K562 (cell line): ENCODE data around the gene RARA. TPM values are rescaled to one million over a fixed set of nuclear protein-coding genes. Genes with fewer than 3 reads are reported as not detected.

Source experiments
- ATAC-seq: fragments of 200-7000 bp; cut with Tn5 transposase; 3 replicates; pipeline ENCODE4 v1.9.1; 2020; ENCODE audit warnings: moderate library complexity
- BruUV-seq: library from RNA; stranded (reverse); fragments of 400-500 nt; replicated peaks from 2 replicates; lab custom pipeline; 2021; lab: Mats Ljungman, UMichigan
- CTCF ChIA-PET: fragments of 300-600 bp; formaldehyde crosslinking; extraction: SDS; loops from one replicate; lab custom pipeline; 2021; ENCODE audit warnings: low intra/inter-chr PET ratio; lab: Yijun Ruan, JAX
- POLR2A ChIA-PET: fragments of 300-600, 350-650 bp; sonication (Branson Sonifier 250); formaldehyde crosslinking; extraction: SDS; loops from one replicate; lab custom pipeline; 2021; ENCODE audit warnings: antibody characterized with exemption, inconsistent platforms; lab: Yijun Ruan, JAX
- DNase-seq, 4 experiments: peaks; one replicate each; pipeline versions ENCODE4 v3.0.0 to v3.0.0-alpha.2; 2011 to 2018; ENCODE audit warnings: low spot score in 3 of 4, mixed read lengths in 3 of 4; ENCODE audit errors: extremely low read depth in 1 of 4
- FAIRE-seq: peaks from 2 replicates; lab custom pipeline; 2011; peaks lifted over from hg19 to GRCh38; lab: Jason Lieb, UNC
- H2AFZ ChIP-seq: 2 replicates; pipeline ENCODE4 v1.6.0; 2011; ENCODE audit warnings: low read depth, low read length, control low read depth, inconsistent platforms
- H3K27ac ChIP-seq: fragments of 200-600 bp; 3 replicates; pipeline ENCODE4 v1.8.0; 2011; ENCODE audit warnings: low read depth, mild to moderate bottlenecking, control low read depth, inconsistent platforms, low read length, moderate library complexity, mixed read lengths; ENCODE audit errors: extremely low read depth
- H3K27me3 ChIP-seq, 2 experiments: fragments of 300-600 bp in 1 of 2; 2 replicates in 1 of 2; 3 replicates in 1 of 2; pipeline versions ENCODE4 v1.6.0 to v1.8.0; 2011; ENCODE audit warnings: inconsistent platforms in 2 of 2, low read length in 2 of 2, mild to moderate bottlenecking in 1 of 2, mixed read lengths in 1 of 2, moderate library complexity in 1 of 2; ENCODE audit not compliant: control insufficient read depth in 2 of 2, insufficient read depth in 2 of 2
- H3K36me3 ChIP-seq: fragments of 300-600 bp; 3 replicates; pipeline ENCODE4 v1.8.0; 2011; ENCODE audit warnings: mild to moderate bottlenecking, low read length, inconsistent platforms; ENCODE audit not compliant: control insufficient read depth, insufficient read depth
- H3K4me1 ChIP-seq, 2 experiments: fragments of 200-600 bp in 1 of 2; replicated peaks in 1 of 2; 2 replicates in 1 of 2; 3 replicates in 1 of 2; pipeline versions ENCODE4 v1.5.1 to v1.8.0; 2011; ENCODE audit warnings: inconsistent platforms in 2 of 2, low read length in 2 of 2, mild to moderate bottlenecking in 1 of 2, mixed read lengths in 1 of 2, moderate library complexity in 1 of 2; ENCODE audit not compliant: control insufficient read depth in 2 of 2, insufficient read depth in 2 of 2
- H3K4me2 ChIP-seq: 2 replicates; pipeline ENCODE4 v1.6.1; 2011; ENCODE audit warnings: low read length, control low read depth, inconsistent platforms, mixed read lengths; ENCODE audit not compliant: insufficient read depth
- H3K4me3 ChIP-seq: fragments of 200-600 bp; sonication (generic), shearing (Covaris generic); 2 replicates; pipeline ENCODE4 v1.5.1; 2016; ENCODE audit warnings: control low read depth, inconsistent platforms
- H3K79me2 ChIP-seq: fragments of 200-600 bp; 3 replicates; pipeline ENCODE4 v1.8.0; 2011; ENCODE audit warnings: low read length, inconsistent platforms; ENCODE audit not compliant: control insufficient read depth, insufficient read depth
- H3K9ac ChIP-seq, 2 experiments: 2 replicates each; pipeline versions ENCODE4 v1.6.0 to v1.6.1; 2011; ENCODE audit warnings: low read depth in 2 of 2, low read length in 2 of 2, control low read depth in 1 of 2, inconsistent platforms in 1 of 2, mild to moderate bottlenecking in 1 of 2, mixed read lengths in 1 of 2; ENCODE audit not compliant: insufficient read depth in 1 of 2
- H3K9me1 ChIP-seq: one replicate; pipeline ENCODE4 v1.6.0; 2011; ENCODE audit warnings: inconsistent platforms, mild to moderate bottlenecking, low read length, moderate library complexity; ENCODE audit not compliant: control insufficient read depth, insufficient read depth
- H3K9me3 ChIP-seq: replicated peaks from 2 replicates; pipeline ENCODE4 v1.5.1; 2011; ENCODE audit warnings: low read depth, low read length, inconsistent platforms; ENCODE audit not compliant: control insufficient read depth, insufficient read depth
- H4K20me1 ChIP-seq: replicated peaks from 2 replicates; pipeline ENCODE4 v1.6.1; 2011; ENCODE audit warnings: low read length, inconsistent platforms, mixed read lengths; ENCODE audit not compliant: control insufficient read depth, insufficient read depth
- CSDE1 ChIP-seq, 2 experiments: fragments of 450-650 bp; IDR thresholded peaks; 2 replicates each; pipeline ENCODE4 v1.6.1; 2016; ENCODE audit warnings: mild to moderate bottlenecking in 1 of 2
- FOXM1 ChIP-seq, 2 experiments: fragments of 450-650 bp in 1 of 2; sonication (generic) in 1 of 2; formaldehyde crosslinking in 1 of 2; IDR thresholded peaks; 2 replicates each; pipeline versions ENCODE4 v1.6.1 to v1.9.0; 2017 to 2022; ENCODE audit warnings: low read depth in 2 of 2, mild to moderate bottlenecking in 2 of 2, missing genetic modification reagents in 1 of 2, moderate library complexity in 1 of 2
- HDAC1 ChIP-seq, 2 experiments: fragments of 450-650 bp; IDR thresholded peaks; 2 replicates each; pipeline ENCODE4 v1.6.1; 2016 to 2017; ENCODE audit warnings: inconsistent platforms in 1 of 2, mild to moderate bottlenecking in 1 of 2, moderate library complexity in 1 of 2
- KDM1A ChIP-seq, 2 experiments: fragments of 450-650 bp; IDR thresholded peaks; 2 replicates each; pipeline ENCODE4 v1.6.1; 2016; ENCODE audit warnings: mild to moderate bottlenecking in 2 of 2
- RCOR1 ChIP-seq, 2 experiments: IDR thresholded peaks; 2 replicates each; pipeline ENCODE4 v1.6.1; 2012; ENCODE audit warnings: low read depth in 2 of 2, low read length in 2 of 2, borderline replicate concordance in 1 of 2, improper control_type of control experiment in 1 of 2
- SLC30A9 ChIP-seq: fragments of 250-450 bp; sonication (Bioruptor Pico); IDR thresholded peaks from 2 replicates; pipeline ENCODE4 v1.8.0; 2022; ENCODE audit warnings: mild to moderate bottlenecking, moderate library complexity
- ZNF134 ChIP-seq: fragments of 250-450 bp; sonication (Bioruptor Pico); conservative IDR thresholded peaks from 2 replicates; pipeline ENCODE4 v1.4.0; 2020
- WGBS: fragments of 100-300 bp; shearing (Covaris generic); methylation state at CpG from one replicate; pipeline ENCODE4 v1.1.6; 2016; ENCODE audit warnings: low coverage, mixed read lengths; ENCODE audit not compliant: insufficient coverage; ENCODE audit errors: missing lambda C conversion rate; 5-methylcytosine and 5-hydroxymethylcytosine counted together
- in situ Hi-C: fragments of 300-500 bp; cut with MboI; formaldehyde crosslinking; loops from 4 replicates; pipeline ENCODE4 v1.15.0; 2018; ENCODE audit warnings: inconsistent platforms, mixed read lengths
- intact Hi-C: fragments of 100-400 bp; cut with micrococcal nuclease; formaldehyde crosslinking; loops from 2 replicates; pipeline ENCODE4 v1.14.2; 2022
- polyA plus RNA-seq, 8 experiments: library from polyadenylated mRNA; depleted of rRNA in 4 of 8; stranded (reverse) in 5 of 8; unstranded in 3 of 8; fragments of >200 nt; fragmentation: Nextera tagmentation in 2 of 8; fragmentation: Illumina TruSeq in 1 of 8; extraction: Ambion mirVana in 2 of 8; extraction: Trizol in 1 of 8; gene quantifications; 2 replicates each; pipeline versions ENCODE4 v1.2.1 to v1.2.3, GENCODE V29; 2011 to 2014; ENCODE audit warnings: inconsistent platforms in 1 of 8, missing spikeins in 1 of 8
- total RNA-seq, 7 experiments: library from RNA; depleted of rRNA in 6 of 7; stranded (reverse); fragments of >200 nt in 6 of 7; fragmentation: Illumina TruSeq in 2 of 7; extraction: Trizol in 2 of 7; gene quantifications; 2 replicates each; pipeline versions ENCODE4 v1.2.1 to v1.2.3, GENCODE V29; 2011 to 2021; ENCODE audit warnings: low replicate concordance in 1 of 7
- TF ChIP-seq, protein P1 (sequence below): fragments of 450-650 bp; IDR thresholded peaks from 2 replicates; pipeline ENCODE4 v1.6.1; 2014; ENCODE audit warnings: low read depth, mild to moderate bottlenecking, moderate library complexity, borderline replicate concordance
- TF ChIP-seq, protein P2 (sequence below): sonication (generic); formaldehyde crosslinking; IDR thresholded peaks from 2 replicates; pipeline ENCODE4 v1.8.1; 2023; ENCODE audit warnings: mild to moderate bottlenecking, missing genetic modification reagents

Gene RARA
- total and polyA plus RNA-seq, 9 of the 15 experiments (the other 6 are each of a cell fraction or from before 2014, with no cell fraction given), result 0.10 to 28.0 (median 7.9) TPM

DNA sequence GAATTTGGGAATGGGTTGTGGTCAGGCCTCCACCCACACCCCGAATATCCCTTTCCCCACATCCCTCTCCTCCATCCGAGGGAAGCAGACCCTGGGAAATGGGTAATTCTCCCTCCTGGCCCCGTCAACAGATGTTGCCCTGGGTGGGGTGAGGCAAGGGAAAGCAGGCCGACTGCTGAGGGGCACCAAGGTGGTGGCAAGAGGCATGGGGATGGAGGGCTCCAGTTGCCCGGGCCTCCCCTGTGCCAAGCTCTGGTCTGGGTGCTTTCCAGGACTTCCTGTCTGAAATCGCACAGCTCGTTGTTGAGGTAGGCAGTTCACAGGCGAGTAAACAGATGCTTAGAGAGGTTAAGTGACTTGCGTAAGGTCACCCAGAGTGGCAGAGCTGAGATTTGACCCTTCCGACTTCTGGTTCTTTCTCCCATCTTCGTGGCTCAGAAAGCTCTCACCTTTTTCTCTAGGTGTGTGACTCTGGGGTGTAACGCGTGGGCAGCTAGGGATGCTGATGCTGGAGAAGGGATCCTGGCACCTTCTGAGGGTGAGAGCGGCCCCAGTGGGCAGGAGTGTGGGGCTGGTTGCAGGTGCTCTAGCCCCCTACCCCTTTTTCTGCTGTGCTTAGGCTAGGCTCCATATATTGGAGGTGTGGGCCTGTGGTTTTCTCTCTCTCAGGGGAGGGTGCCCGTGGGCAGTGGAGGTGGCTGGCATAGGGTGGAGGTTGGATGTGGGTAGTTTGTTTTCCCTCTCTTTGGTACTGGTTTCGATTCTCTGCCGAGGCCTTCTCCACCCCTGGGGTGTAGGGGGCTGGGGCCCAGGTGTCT, 17.2 kb downstream of the RARA start:
- ATAC-seq, result no peak
- no peak overlapping the region for H3K4me3 ChIP-seq
- H3K27ac ChIP-seq, result no peak overlapping the region
- peak; percentile 46 for FAIRE-seq
- H3K9ac ChIP-seq, result peak overlapping the region in 1 of 2 experiments; percentile 50; a peak in 2 of 4 replicates
- peaks cover 30 to 63% of the 10 kb centered on the region in 2 experiments for H3K4me1 ChIP-seq
- in situ Hi-C loops, result no loop called here
- TF ChIP-seq RCOR1 (IDR thresholded peaks at IDR 0.05; ENCODE audit: borderline replicate concordance in 1 of 2, low read depth in 2 of 2, low read length in 2 of 2) (peak; percentile 67 to 79), ZNF134 (CRISPR knock-in tag) (no peak), CSDE1 (IDR thresholded peaks at IDR 0.05) (no peak), KDM1A (IDR thresholded peaks at IDR 0.05) (peak; percentile 87 to 89; a peak in 3 of 4 replicates), HDAC1 (IDR thresholded peaks at IDR 0.05) (peak in 1 of 2 experiments; percentile 40; a peak in 1 of 4 replicates), FOXM1 (IDR thresholded peaks at IDR 0.05; ENCODE audit: low read depth) (no peak), FOXM1 (CRISPR knock-in tag; IDR thresholded peaks at IDR 0.05; ENCODE audit: low read depth) (no peak), SLC30A9 (no peak)
- TF ChIP-seq, protein P1, sequence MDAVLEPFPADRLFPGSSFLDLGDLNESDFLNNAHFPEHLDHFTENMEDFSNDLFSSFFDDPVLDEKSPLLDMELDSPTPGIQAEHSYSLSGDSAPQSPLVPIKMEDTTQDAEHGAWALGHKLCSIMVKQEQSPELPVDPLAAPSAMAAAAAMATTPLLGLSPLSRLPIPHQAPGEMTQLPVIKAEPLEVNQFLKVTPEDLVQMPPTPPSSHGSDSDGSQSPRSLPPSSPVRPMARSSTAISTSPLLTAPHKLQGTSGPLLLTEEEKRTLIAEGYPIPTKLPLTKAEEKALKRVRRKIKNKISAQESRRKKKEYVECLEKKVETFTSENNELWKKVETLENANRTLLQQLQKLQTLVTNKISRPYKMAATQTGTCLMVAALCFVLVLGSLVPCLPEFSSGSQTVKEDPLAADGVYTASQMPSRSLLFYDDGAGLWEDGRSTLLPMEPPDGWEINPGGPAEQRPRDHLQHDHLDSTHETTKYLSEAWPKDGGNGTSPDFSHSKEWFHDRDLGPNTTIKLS, result no peak
- TF ChIP-seq, protein P2, sequence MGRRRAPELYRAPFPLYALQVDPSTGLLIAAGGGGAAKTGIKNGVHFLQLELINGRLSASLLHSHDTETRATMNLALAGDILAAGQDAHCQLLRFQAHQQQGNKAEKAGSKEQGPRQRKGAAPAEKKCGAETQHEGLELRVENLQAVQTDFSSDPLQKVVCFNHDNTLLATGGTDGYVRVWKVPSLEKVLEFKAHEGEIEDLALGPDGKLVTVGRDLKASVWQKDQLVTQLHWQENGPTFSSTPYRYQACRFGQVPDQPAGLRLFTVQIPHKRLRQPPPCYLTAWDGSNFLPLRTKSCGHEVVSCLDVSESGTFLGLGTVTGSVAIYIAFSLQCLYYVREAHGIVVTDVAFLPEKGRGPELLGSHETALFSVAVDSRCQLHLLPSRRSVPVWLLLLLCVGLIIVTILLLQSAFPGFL (CRISPR knock-in tag), result no peak
- WGBS, result 58% methylated on average over 14 of the region's 17 CpGs
- no peak overlapping the region for H2AFZ ChIP-seq
- peaks cover 6% of the 10 kb centered on the region for H3K9me1 ChIP-seq
- H3K36me3 ChIP-seq, result peaks cover 9% of the 10 kb centered on the region; the same call in 1 of the 3 replicates
- no TSS peak for BruUV-seq
- H4K20me1 ChIP-seq, result peaks cover 10% of the 10 kb centered on the region
- no peaks in the 10 kb centered on the region for H3K27me3 ChIP-seq
- no peak for DNase-seq
- intact Hi-C loops, result no loop called here
- H3K9me3 ChIP-seq, result no peaks in the 10 kb centered on the region
- no peak overlapping the region for H3K4me2 ChIP-seq
- peaks cover 81% of the 10 kb centered on the region for H3K79me2 ChIP-seq
- POLR2A ChIA-PET, result interaction anchor here (0.6 to 1.3 kb wide), 2 partner anchors 36 to 638 kb away, joined by 3 to 4 read pairs; no protein-coding TSS in a partner anchor
- CTCF ChIA-PET, result no interaction called here
